K562 (cell line): ENCODE data around the gene CXCL12. TPM values are rescaled to one million over a fixed set of nuclear protein-coding genes. Genes with fewer than 3 reads are reported as not detected.

Experiments
- ATAC-seq: fragments of 200-7000 bp; cut with Tn5 transposase; 3 replicates; pipeline ENCODE4 v1.9.1; 2020; ENCODE audit warnings: moderate library complexity
- BruUV-seq: library from RNA; stranded (reverse); fragments of 400-500 nt; replicated peaks from 2 replicates; lab custom pipeline; 2021; lab: Mats Ljungman, UMichigan
- CTCF ChIA-PET: fragments of 300-600 bp; formaldehyde crosslinking; extraction: SDS; loops from one replicate; lab custom pipeline; 2021; ENCODE audit warnings: low intra/inter-chr PET ratio; lab: Yijun Ruan, JAX
- POLR2A ChIA-PET: fragments of 300-600, 350-650 bp; sonication (Branson Sonifier 250); formaldehyde crosslinking; extraction: SDS; loops from one replicate; lab custom pipeline; 2021; ENCODE audit warnings: antibody characterized with exemption, inconsistent platforms; lab: Yijun Ruan, JAX
- DNase-seq, 4 experiments: peaks; one replicate each; pipeline versions ENCODE4 v3.0.0 to v3.0.0-alpha.2; 2011 to 2018; ENCODE audit warnings: low spot score in 3 of 4, mixed read lengths in 3 of 4; ENCODE audit errors: extremely low read depth in 1 of 4
- FAIRE-seq: peaks from 2 replicates; lab custom pipeline; 2011; peaks lifted over from hg19 to GRCh38; lab: Jason Lieb, UNC
- H2AFZ ChIP-seq: 2 replicates; pipeline ENCODE4 v1.6.0; 2011; ENCODE audit warnings: low read depth, low read length, control low read depth, inconsistent platforms
- H3K27ac ChIP-seq: fragments of 200-600 bp; 3 replicates; pipeline ENCODE4 v1.8.0; 2011; ENCODE audit warnings: low read depth, mild to moderate bottlenecking, control low read depth, inconsistent platforms, low read length, moderate library complexity, mixed read lengths; ENCODE audit errors: extremely low read depth
- H3K27me3 ChIP-seq, 2 experiments: fragments of 300-600 bp in 1 of 2; 2 replicates in 1 of 2; 3 replicates in 1 of 2; pipeline versions ENCODE4 v1.6.0 to v1.8.0; 2011; ENCODE audit warnings: inconsistent platforms in 2 of 2, low read length in 2 of 2, mild to moderate bottlenecking in 1 of 2, mixed read lengths in 1 of 2, moderate library complexity in 1 of 2; ENCODE audit not compliant: control insufficient read depth in 2 of 2, insufficient read depth in 2 of 2
- H3K36me3 ChIP-seq: fragments of 300-600 bp; 3 replicates; pipeline ENCODE4 v1.8.0; 2011; ENCODE audit warnings: mild to moderate bottlenecking, low read length, inconsistent platforms; ENCODE audit not compliant: control insufficient read depth, insufficient read depth
- H3K4me1 ChIP-seq, 2 experiments: fragments of 200-600 bp in 1 of 2; replicated peaks in 1 of 2; 2 replicates in 1 of 2; 3 replicates in 1 of 2; pipeline versions ENCODE4 v1.5.1 to v1.8.0; 2011; ENCODE audit warnings: inconsistent platforms in 2 of 2, low read length in 2 of 2, mild to moderate bottlenecking in 1 of 2, mixed read lengths in 1 of 2, moderate library complexity in 1 of 2; ENCODE audit not compliant: control insufficient read depth in 2 of 2, insufficient read depth in 2 of 2
- H3K4me2 ChIP-seq: 2 replicates; pipeline ENCODE4 v1.6.1; 2011; ENCODE audit warnings: low read length, control low read depth, inconsistent platforms, mixed read lengths; ENCODE audit not compliant: insufficient read depth
- H3K4me3 ChIP-seq: fragments of 200-600 bp; sonication (generic), shearing (Covaris generic); 2 replicates; pipeline ENCODE4 v1.5.1; 2016; ENCODE audit warnings: control low read depth, inconsistent platforms
- H3K79me2 ChIP-seq: fragments of 200-600 bp; 3 replicates; pipeline ENCODE4 v1.8.0; 2011; ENCODE audit warnings: low read length, inconsistent platforms; ENCODE audit not compliant: control insufficient read depth, insufficient read depth
- H3K9ac ChIP-seq, 2 experiments: 2 replicates each; pipeline versions ENCODE4 v1.6.0 to v1.6.1; 2011; ENCODE audit warnings: low read depth in 2 of 2, low read length in 2 of 2, control low read depth in 1 of 2, inconsistent platforms in 1 of 2, mild to moderate bottlenecking in 1 of 2, mixed read lengths in 1 of 2; ENCODE audit not compliant: insufficient read depth in 1 of 2
- H3K9me1 ChIP-seq: one replicate; pipeline ENCODE4 v1.6.0; 2011; ENCODE audit warnings: inconsistent platforms, mild to moderate bottlenecking, low read length, moderate library complexity; ENCODE audit not compliant: control insufficient read depth, insufficient read depth
- H3K9me3 ChIP-seq: replicated peaks from 2 replicates; pipeline ENCODE4 v1.5.1; 2011; ENCODE audit warnings: low read depth, low read length, inconsistent platforms; ENCODE audit not compliant: control insufficient read depth, insufficient read depth
- H4K20me1 ChIP-seq: replicated peaks from 2 replicates; pipeline ENCODE4 v1.6.1; 2011; ENCODE audit warnings: low read length, inconsistent platforms, mixed read lengths; ENCODE audit not compliant: control insufficient read depth, insufficient read depth
- ASH1L ChIP-seq: fragments of 450-650 bp; IDR thresholded peaks from 2 replicates; pipeline ENCODE4 v1.6.1; 2018; ENCODE audit warnings: borderline replicate concordance, mild to moderate bottlenecking, low read depth; ENCODE audit not compliant: partially characterized antibody
- CLOCK ChIP-seq: fragments of 250-450 bp; sonication (Bioruptor Pico); IDR thresholded peaks from 2 replicates; pipeline ENCODE4 v1.4.0; 2020; ENCODE audit warnings: mild to moderate bottlenecking, moderate library complexity, borderline replicate concordance
- ERF ChIP-seq: fragments of 450-650 bp; formaldehyde crosslinking; IDR thresholded peaks from 2 replicates; pipeline ENCODE4 v1.4.0; 2020; ENCODE audit warnings: mild to moderate bottlenecking, mixed read lengths
- FUS ChIP-seq: fragments of 200-400 bp; formaldehyde crosslinking; optimal IDR thresholded peaks from 2 replicates; pipeline ENCODE3; 2017; ENCODE audit warnings: low read depth, low read length
- MCM2 ChIP-seq: fragments of 450-650 bp; IDR thresholded peaks from 2 replicates; pipeline ENCODE4 v1.6.1; 2017; ENCODE audit warnings: low read depth, mild to moderate bottlenecking
- POLR3G ChIP-seq: IDR thresholded peaks from 2 replicates; pipeline ENCODE4 v1.6.1; 2011; ENCODE audit not compliant: insufficient read length, insufficient replicate concordance; ENCODE audit errors: extremely low read depth
- PTRF ChIP-seq: fragments of 450-650 bp; IDR thresholded peaks from 2 replicates; pipeline ENCODE4 v1.6.1; 2016; ENCODE audit warnings: mild to moderate bottlenecking, missing genetic modification characterization, missing compliant biosample characterization
- PTTG1 ChIP-seq: fragments of 450-650 bp; IDR thresholded peaks from 2 replicates; pipeline ENCODE4 v1.6.1; 2016; ENCODE audit warnings: low read depth, mild to moderate bottlenecking, missing genetic modification characterization, missing compliant biosample characterization
- TFAP4 ChIP-seq: sonication (generic); formaldehyde crosslinking; IDR thresholded peaks from 2 replicates; pipeline ENCODE4 v1.8.0; 2022; ENCODE audit warnings: missing genetic modification reagents, mild to moderate bottlenecking, moderate library complexity, borderline replicate concordance
- ZNF146 ChIP-seq: IDR thresholded peaks from one replicate; pipeline ENCODE4 v1.6.1; 2018; ENCODE audit warnings: missing compliant biosample characterization; ENCODE audit not compliant: unreplicated experiment
- WGBS: fragments of 100-300 bp; shearing (Covaris generic); methylation state at CpG from one replicate; pipeline ENCODE4 v1.1.6; 2016; ENCODE audit warnings: low coverage, mixed read lengths; ENCODE audit not compliant: insufficient coverage; ENCODE audit errors: missing lambda C conversion rate; 5-methylcytosine and 5-hydroxymethylcytosine counted together
- in situ Hi-C: fragments of 300-500 bp; cut with MboI; formaldehyde crosslinking; loops from 4 replicates; pipeline ENCODE4 v1.15.0; 2018; ENCODE audit warnings: inconsistent platforms, mixed read lengths
- intact Hi-C: fragments of 100-400 bp; cut with micrococcal nuclease; formaldehyde crosslinking; loops from 2 replicates; pipeline ENCODE4 v1.14.2; 2022
- polyA plus RNA-seq, 8 experiments: library from polyadenylated mRNA; depleted of rRNA in 4 of 8; stranded (reverse) in 5 of 8; unstranded in 3 of 8; fragments of >200 nt; fragmentation: Nextera tagmentation in 2 of 8; fragmentation: Illumina TruSeq in 1 of 8; extraction: Ambion mirVana in 2 of 8; extraction: Trizol in 1 of 8; gene quantifications; 2 replicates each; pipeline versions ENCODE4 v1.2.1 to v1.2.3, GENCODE V29; 2011 to 2014; ENCODE audit warnings: inconsistent platforms in 1 of 8, missing spikeins in 1 of 8
- total RNA-seq, 7 experiments: library from RNA; depleted of rRNA in 6 of 7; stranded (reverse); fragments of >200 nt in 6 of 7; fragmentation: Illumina TruSeq in 2 of 7; extraction: Trizol in 2 of 7; gene quantifications; 2 replicates each; pipeline versions ENCODE4 v1.2.1 to v1.2.3, GENCODE V29; 2011 to 2021; ENCODE audit warnings: low replicate concordance in 1 of 7
- TF ChIP-seq, protein P1 (sequence below): sonication (generic); formaldehyde crosslinking; IDR thresholded peaks from 2 replicates; pipeline ENCODE4 v1.8.1; 2023; ENCODE audit warnings: missing genetic modification reagents, mild to moderate bottlenecking, borderline replicate concordance
- TF ChIP-seq, protein P2 (sequence below), 2 experiments: fragments of 450-650 bp; IDR thresholded peaks; 2 replicates each; pipeline ENCODE4 v1.6.1; 2016

The CXCL12 gene
- total and polyA plus RNA-seq, 9 of the 15 experiments (the other 6 are each of a cell fraction or from before 2014, with no cell fraction given), result 0.18 TPM; not detected in 8

GRCh38 chr10:44425466-44425865, 40.6 kb upstream of the CXCL12 start:
- ATAC-seq, result no peak
- in situ Hi-C loops, result no loop called here
- POLR2A ChIA-PET, result no interaction called here
- Histone ChIP-seq H3K79me2 (no peaks in the 10 kb centered on the region), H3K27me3 (no peaks in the 10 kb centered on the region; a peak in 2 of 5 replicates), H4K20me1 (0 out of 2 replicates have a peak, but pooled peaks cover 4% of the 10 kb centered on the region), H3K9me1 (no peaks in the 10 kb centered on the region), H3K4me1 (no peaks in the 10 kb centered on the region), H3K9ac (no peak overlapping the region), H3K36me3 (no peaks in the 10 kb centered on the region), H3K27ac (no peak overlapping the region), H3K4me3 (no peak overlapping the region), H3K4me2 (no peak overlapping the region), H3K9me3 (no peaks in the 10 kb centered on the region), H2AFZ (no peak overlapping the region)
- BruUV-seq, result no TSS peak
- intact Hi-C loops, result no loop called here
- FAIRE-seq, result no peak
- CTCF ChIA-PET, result no interaction called here
- no peak for DNase-seq
- 0% methylated on average over 8 of the region's 8 CpGs for WGBS
- TF ChIP-seq ERF (CRISPR knock-in tag) (no peak), MCM2 (no peak), PTRF (no peak), TFAP4 (CRISPR knock-in tag) (no peak), CLOCK (no peak), PTTG1 (tag) (no peak), POLR3G (no peak), FUS (no peak), ASH1L (no peak), ZNF146 (CRISPR knock-in tag) (no peak)
- TF ChIP-seq, protein P1, sequence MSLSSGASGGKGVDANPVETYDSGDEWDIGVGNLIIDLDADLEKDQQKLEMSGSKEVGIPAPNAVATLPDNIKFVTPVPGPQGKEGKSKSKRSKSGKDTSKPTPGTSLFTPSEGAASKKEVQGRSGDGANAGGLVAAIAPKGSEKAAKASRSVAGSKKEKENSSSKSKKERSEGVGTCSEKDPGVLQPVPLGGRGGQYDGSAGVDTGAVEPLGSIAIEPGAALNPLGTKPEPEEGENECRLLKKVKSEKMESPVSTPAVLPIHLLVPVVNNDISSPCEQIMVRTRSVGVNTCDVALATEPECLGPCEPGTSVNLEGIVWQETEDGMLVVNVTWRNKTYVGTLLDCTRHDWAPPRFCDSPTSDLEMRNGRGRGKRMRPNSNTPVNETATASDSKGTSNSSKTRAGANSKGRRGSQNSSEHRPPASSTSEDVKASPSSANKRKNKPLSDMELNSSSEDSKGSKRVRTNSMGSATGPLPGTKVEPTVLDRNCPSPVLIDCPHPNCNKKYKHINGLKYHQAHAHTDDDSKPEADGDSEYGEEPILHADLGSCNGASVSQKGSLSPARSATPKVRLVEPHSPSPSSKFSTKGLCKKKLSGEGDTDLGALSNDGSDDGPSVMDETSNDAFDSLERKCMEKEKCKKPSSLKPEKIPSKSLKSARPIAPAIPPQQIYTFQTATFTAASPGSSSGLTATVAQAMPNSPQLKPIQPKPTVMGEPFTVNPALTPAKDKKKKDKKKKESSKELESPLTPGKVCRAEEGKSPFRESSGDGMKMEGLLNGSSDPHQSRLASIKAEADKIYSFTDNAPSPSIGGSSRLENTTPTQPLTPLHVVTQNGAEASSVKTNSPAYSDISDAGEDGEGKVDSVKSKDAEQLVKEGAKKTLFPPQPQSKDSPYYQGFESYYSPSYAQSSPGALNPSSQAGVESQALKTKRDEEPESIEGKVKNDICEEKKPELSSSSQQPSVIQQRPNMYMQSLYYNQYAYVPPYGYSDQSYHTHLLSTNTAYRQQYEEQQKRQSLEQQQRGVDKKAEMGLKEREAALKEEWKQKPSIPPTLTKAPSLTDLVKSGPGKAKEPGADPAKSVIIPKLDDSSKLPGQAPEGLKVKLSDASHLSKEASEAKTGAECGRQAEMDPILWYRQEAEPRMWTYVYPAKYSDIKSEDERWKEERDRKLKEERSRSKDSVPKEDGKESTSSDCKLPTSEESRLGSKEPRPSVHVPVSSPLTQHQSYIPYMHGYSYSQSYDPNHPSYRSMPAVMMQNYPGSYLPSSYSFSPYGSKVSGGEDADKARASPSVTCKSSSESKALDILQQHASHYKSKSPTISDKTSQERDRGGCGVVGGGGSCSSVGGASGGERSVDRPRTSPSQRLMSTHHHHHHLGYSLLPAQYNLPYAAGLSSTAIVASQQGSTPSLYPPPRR (CRISPR knock-in tag), result no peak
- TF ChIP-seq, protein P2, sequence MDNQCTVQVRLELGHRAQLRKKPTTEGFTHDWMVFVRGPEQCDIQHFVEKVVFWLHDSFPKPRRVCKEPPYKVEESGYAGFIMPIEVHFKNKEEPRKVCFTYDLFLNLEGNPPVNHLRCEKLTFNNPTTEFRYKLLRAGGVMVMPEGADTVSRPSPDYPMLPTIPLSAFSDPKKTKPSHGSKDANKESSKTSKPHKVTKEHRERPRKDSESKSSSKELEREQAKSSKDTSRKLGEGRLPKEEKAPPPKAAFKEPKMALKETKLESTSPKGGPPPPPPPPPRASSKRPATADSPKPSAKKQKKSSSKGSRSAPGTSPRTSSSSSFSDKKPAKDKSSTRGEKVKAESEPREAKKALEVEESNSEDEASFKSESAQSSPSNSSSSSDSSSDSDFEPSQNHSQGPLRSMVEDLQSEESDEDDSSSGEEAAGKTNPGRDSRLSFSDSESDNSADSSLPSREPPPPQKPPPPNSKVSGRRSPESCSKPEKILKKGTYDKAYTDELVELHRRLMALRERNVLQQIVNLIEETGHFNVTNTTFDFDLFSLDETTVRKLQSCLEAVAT (IDR thresholded peaks at IDR 0.05), result no peak
